Measurements from ENCODE around the gene KLHL17.

Gene KLHL17

DNA sequence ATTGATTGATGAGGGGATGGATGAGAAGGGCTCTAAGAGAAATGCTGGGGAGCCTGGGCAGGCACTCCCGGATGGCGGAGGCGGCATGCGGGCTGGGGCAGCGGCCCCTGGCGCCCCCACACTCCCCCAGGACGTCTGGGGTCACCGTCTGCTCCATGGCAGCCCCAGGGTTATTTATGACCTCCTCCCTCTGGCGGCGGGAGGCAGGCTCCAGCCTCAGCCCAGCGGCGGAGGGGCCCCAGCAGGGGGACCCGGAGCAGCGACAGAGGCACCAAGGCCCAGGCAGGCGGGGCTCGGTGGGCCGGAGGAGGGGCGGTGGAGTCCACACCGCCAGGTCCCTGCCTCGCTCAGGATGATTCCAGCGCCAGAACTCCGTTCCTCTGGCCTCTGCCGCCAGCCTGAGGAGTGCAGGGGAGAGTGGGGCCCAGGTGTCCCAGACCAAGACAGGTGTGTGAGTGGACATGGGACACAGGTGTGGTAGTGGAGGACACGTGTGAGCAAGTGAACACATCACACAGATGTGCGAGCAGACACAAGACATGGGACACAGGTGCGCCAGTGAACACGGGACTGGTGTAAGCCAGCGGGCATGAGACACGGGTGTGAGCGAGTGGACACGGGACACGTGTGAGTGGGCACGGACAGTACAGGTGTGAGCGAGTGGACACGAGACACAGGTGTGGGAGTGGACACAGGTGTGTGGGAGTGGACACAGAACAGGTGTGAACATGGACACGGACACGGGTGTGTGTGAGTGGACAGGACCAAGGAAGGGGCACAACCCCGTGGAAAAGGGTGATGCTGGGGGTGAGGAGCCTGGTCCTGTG is 39.2 kb upstream of the KLHL17 start:
- no peak overlapping the region for H3K27ac ChIP-seq (replicated peaks)
- DNase-seq (ENCODE audit: low read depth in 1 of 2, low spot score in 1 of 2) = peak in 1 of 2 experiments; percentile 52
- TF ChIP-seq POLR2AphosphoS5 (IDR thresholded peaks at IDR 0.05; ENCODE audit: low read depth) = no peak
- no peak for TF ChIP-seq GABPA (IDR thresholded peaks at IDR 0.05; ENCODE audit: low read depth)
- no peak for TF ChIP-seq SPI1 (IDR thresholded peaks at IDR 0.05; ENCODE audit: borderline replicate concordance, low read depth)
- no peak overlapping the region for H3K4me3 ChIP-seq (replicated peaks; ENCODE audit: insufficient read depth, low read length)
- peaks cover 15% of the 10 kb centered on the region for H3K27me3 ChIP-seq (ENCODE audit: insufficient read depth, poor library complexity, severe bottlenecking)

- Histone ChIP-seq H3K4me3 (replicated peaks; ENCODE audit: insufficient read depth, low read length) (peak within 1 kb of the TSS; percentile 9; the same call in 1 of the 2 replicates), H3K27ac (replicated peaks) (no peak within 1 kb of the TSS), H3K27me3 (ENCODE audit: insufficient read depth, poor library complexity, severe bottlenecking) (peaks cover 17% of the 10 kb centered on the region)
- TF ChIP-seq, protein P1, sequence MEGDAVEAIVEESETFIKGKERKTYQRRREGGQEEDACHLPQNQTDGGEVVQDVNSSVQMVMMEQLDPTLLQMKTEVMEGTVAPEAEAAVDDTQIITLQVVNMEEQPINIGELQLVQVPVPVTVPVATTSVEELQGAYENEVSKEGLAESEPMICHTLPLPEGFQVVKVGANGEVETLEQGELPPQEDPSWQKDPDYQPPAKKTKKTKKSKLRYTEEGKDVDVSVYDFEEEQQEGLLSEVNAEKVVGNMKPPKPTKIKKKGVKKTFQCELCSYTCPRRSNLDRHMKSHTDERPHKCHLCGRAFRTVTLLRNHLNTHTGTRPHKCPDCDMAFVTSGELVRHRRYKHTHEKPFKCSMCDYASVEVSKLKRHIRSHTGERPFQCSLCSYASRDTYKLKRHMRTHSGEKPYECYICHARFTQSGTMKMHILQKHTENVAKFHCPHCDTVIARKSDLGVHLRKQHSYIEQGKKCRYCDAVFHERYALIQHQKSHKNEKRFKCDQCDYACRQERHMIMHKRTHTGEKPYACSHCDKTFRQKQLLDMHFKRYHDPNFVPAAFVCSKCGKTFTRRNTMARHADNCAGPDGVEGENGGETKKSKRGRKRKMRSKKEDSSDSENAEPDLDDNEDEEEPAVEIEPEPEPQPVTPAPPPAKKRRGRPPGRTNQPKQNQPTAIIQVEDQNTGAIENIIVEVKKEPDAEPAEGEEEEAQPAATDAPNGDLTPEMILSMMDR (IDR thresholded peaks at IDR 0.05; ENCODE audit: insufficient read depth, low read length) = no peak
- TF ChIP-seq POLR2AphosphoS5 (IDR thresholded peaks at IDR 0.05; ENCODE audit: low read depth) = no peak
- TF ChIP-seq, protein P2, sequence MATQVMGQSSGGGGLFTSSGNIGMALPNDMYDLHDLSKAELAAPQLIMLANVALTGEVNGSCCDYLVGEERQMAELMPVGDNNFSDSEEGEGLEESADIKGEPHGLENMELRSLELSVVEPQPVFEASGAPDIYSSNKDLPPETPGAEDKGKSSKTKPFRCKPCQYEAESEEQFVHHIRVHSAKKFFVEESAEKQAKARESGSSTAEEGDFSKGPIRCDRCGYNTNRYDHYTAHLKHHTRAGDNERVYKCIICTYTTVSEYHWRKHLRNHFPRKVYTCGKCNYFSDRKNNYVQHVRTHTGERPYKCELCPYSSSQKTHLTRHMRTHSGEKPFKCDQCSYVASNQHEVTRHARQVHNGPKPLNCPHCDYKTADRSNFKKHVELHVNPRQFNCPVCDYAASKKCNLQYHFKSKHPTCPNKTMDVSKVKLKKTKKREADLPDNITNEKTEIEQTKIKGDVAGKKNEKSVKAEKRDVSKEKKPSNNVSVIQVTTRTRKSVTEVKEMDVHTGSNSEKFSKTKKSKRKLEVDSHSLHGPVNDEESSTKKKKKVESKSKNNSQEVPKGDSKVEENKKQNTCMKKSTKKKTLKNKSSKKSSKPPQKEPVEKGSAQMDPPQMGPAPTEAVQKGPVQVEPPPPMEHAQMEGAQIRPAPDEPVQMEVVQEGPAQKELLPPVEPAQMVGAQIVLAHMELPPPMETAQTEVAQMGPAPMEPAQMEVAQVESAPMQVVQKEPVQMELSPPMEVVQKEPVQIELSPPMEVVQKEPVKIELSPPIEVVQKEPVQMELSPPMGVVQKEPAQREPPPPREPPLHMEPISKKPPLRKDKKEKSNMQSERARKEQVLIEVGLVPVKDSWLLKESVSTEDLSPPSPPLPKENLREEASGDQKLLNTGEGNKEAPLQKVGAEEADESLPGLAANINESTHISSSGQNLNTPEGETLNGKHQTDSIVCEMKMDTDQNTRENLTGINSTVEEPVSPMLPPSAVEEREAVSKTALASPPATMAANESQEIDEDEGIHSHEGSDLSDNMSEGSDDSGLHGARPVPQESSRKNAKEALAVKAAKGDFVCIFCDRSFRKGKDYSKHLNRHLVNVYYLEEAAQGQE (IDR thresholded peaks at IDR 0.05; ENCODE audit: insufficient replicate concordance, low read depth) = no peak
- no peak for TF ChIP-seq SPI1 (IDR thresholded peaks at IDR 0.05; ENCODE audit: borderline replicate concordance, low read depth)
- TF ChIP-seq GABPA (IDR thresholded peaks at IDR 0.05; ENCODE audit: low read depth) = no peak
- DNase-seq (ENCODE audit: low read depth in 1 of 2, low spot score in 1 of 2) = peak in 1 of 2 experiments; percentile 75
These were observed 37.0 kb upstream of the KLHL17 start, which contains the start of gene SAMD11 for GRCh38 chr1:923131-923990. TSS of gene SAMD11 (plus strand) at chr1:923923. CDS start at chr1:924432, 509 bp downstream.

GRCh38 chr1:923991-924655 is 36.3 kb upstream of the KLHL17 start:
- H3K4me3 ChIP-seq (replicated peaks; ENCODE audit: insufficient read depth, low read length) = no peak overlapping the region
- H3K27me3 ChIP-seq (ENCODE audit: insufficient read depth, poor library complexity, severe bottlenecking) = peaks cover 17% of the 10 kb centered on the region
- no peak for DNase-seq (ENCODE audit: low read depth in 1 of 2, low spot score in 1 of 2)
- no peak overlapping the region for H3K27ac ChIP-seq (replicated peaks)
- TF ChIP-seq SPI1 (IDR thresholded peaks at IDR 0.05; ENCODE audit: borderline replicate concordance, low read depth) = no peak
- TF ChIP-seq, protein P1 (IDR thresholded peaks at IDR 0.05; ENCODE audit: insufficient read depth, low read length) = no peak
- no peak for TF ChIP-seq GABPA (IDR thresholded peaks at IDR 0.05; ENCODE audit: low read depth)
- TF ChIP-seq, protein P2 (IDR thresholded peaks at IDR 0.05; ENCODE audit: insufficient replicate concordance, low read depth) = no peak
- no peak for TF ChIP-seq POLR2AphosphoS5 (IDR thresholded peaks at IDR 0.05; ENCODE audit: low read depth)

All from HL-60 (cell line).